GM18868 (cell line): Measurements from ENCODE around the gene HES1.
"Not testable (repeated sequence)": the region's sequence is repeated elsewhere in the genome, so short reads cannot be mapped to it uniquely, and the experiment has no call there.

Source experiments
- ATAC-seq: cut with Tn5 transposase; IDR thresholded peaks from one replicate; pipeline ENCODE4 v1.9.1; 2021; ENCODE audit warnings: mild to moderate bottlenecking, moderate library complexity; ENCODE audit not compliant: unreplicated experiment

Gene HES1

GRCh38 chr3:194135806-194136518 is at the start of gene HES1:
Gene HES1 (plus strand): TSS chr3:194136148. CDS start chr3:194136381, 233 bp downstream.
- ATAC-seq, result peak; percentile 28

- ATAC-seq, result no peak
These were observed 49.4 kb upstream of the HES1 start for GRCh38 chr3:194086388-194087075.

- ATAC-seq, result no peak
These were observed 48.7 kb upstream of the HES1 start for GRCh38 chr3:194087280-194087679.

- ATAC-seq, result no peak
These were observed 47.7 kb upstream of the HES1 start for GRCh38 chr3:194087995-194088855.

GRCh38 chr3:194089357-194090177 is 46.4 kb upstream of the HES1 start:
- peak; percentile 74 for ATAC-seq

- not testable (repeated sequence) for ATAC-seq
These were observed 45.8 kb upstream of the HES1 start for GRCh38 chr3:194090178-194090555.

- no peak for ATAC-seq
These were observed 45.2 kb upstream of the HES1 start for GRCh38 chr3:194090716-194091115.

- no peak for ATAC-seq
These were observed 44.8 kb upstream of the HES1 start for GRCh38 chr3:194091141-194091540.

- ATAC-seq, result not testable (repeated sequence)
These were observed 44.1 kb upstream of the HES1 start for GRCh38 chr3:194091897-194092296.

GRCh38 chr3:194092881-194093301 is 43.1 kb upstream of the HES1 start:
- no peak for ATAC-seq

GRCh38 chr3:194093842-194094241 is 42.1 kb upstream of the HES1 start:
- ATAC-seq, result no peak

- ATAC-seq, result no peak
These were observed 40.5 kb upstream of the HES1 start for GRCh38 chr3:194095464-194095863.

GRCh38 chr3:194095902-194096301 is 40.0 kb upstream of the HES1 start:
- ATAC-seq, result no peak

GRCh38 chr3:194097141-194097882 is 38.6 kb upstream of the HES1 start:
- ATAC-seq, result no peak

GRCh38 chr3:194098081-194098842 is 37.7 kb upstream of the HES1 start:
- no peak for ATAC-seq

GRCh38 chr3:194098843-194099183 is 37.1 kb upstream of the HES1 start:
- no peak for ATAC-seq

GRCh38 chr3:194099215-194099614 is 36.7 kb upstream of the HES1 start:
- no peak for ATAC-seq

- ATAC-seq, result peak; percentile 69
These were observed 35.0 kb upstream of the HES1 start for GRCh38 chr3:194100856-194101390.
